WTC11 (cell line): ENCODE measurements around the gene PDXP. TPM values are rescaled to one million over a fixed set of nuclear protein-coding genes. Genes with fewer than 3 reads are reported as not detected.
A peak's percentile ranks its signal among the peaks of the same experiment; 100 is the strongest.

Source experiments
- ATAC-seq: fragments of 200-7000 bp; cut with Tn5 transposase; 2 replicates; pipeline ENCODE4 v1.10.0; 2021; ENCODE audit warnings: mild to moderate bottlenecking, moderate library complexity
- Bru-seq: library from RNA; stranded (reverse); fragments of 400-500 nt; gene quantifications from one replicate; lab custom pipeline; 2021; lab: Mats Ljungman, UMichigan
- CTCF ChIA-PET: fragments of 300-600 bp; sonication (Branson Sonifier 250); formaldehyde crosslinking; loops from one replicate; lab custom pipeline; 2021; ENCODE audit warnings: antibody characterized with exemption; lab: Charles Lee
- POLR2A ChIA-PET: fragments of 350-600 bp; sonication (Branson Sonifier 250); formaldehyde crosslinking; loops from one replicate; lab custom pipeline; 2021; ENCODE audit warnings: antibody characterized with exemption; lab: Charles Lee
- DNase-seq: peaks from one replicate; pipeline ENCODE4 v3.0.0; 2021; ENCODE audit warnings: low spot score
- H3K27ac Mint-ChIP-seq: 2 replicates; pipeline ENCODE4 v1.8.0; 2021; ENCODE audit warnings: mixed read lengths
- H3K27me3 Mint-ChIP-seq: 2 replicates; pipeline ENCODE4 v1.8.0; 2021; ENCODE audit warnings: low read depth, mild to moderate bottlenecking, moderate library complexity, mixed read lengths
- H3K36me3 Mint-ChIP-seq: 2 replicates; pipeline ENCODE4 v1.8.0; 2021; ENCODE audit warnings: mixed read lengths
- H3K4me1 Mint-ChIP-seq: 2 replicates; pipeline ENCODE4 v1.8.0; 2022; ENCODE audit warnings: mixed read lengths
- H3K4me3 Mint-ChIP-seq: 2 replicates; pipeline ENCODE4 v1.8.0; 2021; ENCODE audit warnings: mild to moderate bottlenecking, moderate library complexity, mixed read lengths
- H3K9me3 Mint-ChIP-seq: 2 replicates; pipeline ENCODE4 v1.8.0; 2021; ENCODE audit warnings: mixed read lengths
- AR ChIP-seq: fragments of 250-450 bp; sonication (Bioruptor Pico); IDR thresholded peaks from 2 replicates; pipeline ENCODE4 v1.9.0; 2021; ENCODE audit warnings: mild to moderate bottlenecking
- ATF3 ChIP-seq: sonication (generic); formaldehyde crosslinking; conservative IDR thresholded peaks from 2 replicates; pipeline ENCODE4 v1.8.1; 2022; ENCODE audit warnings: mild to moderate bottlenecking, missing genetic modification reagents
- ATF6 ChIP-seq: sonication (generic); formaldehyde crosslinking; IDR thresholded peaks from 2 replicates; pipeline ENCODE4 v1.8.1; 2023; ENCODE audit warnings: mild to moderate bottlenecking, missing genetic modification reagents
- CBFB ChIP-seq: sonication (generic); formaldehyde crosslinking; IDR thresholded peaks from 2 replicates; pipeline ENCODE4 v1.8.1; 2022; ENCODE audit warnings: mild to moderate bottlenecking, low read depth, missing genetic modification reagents
- CREM ChIP-seq: sonication (generic); formaldehyde crosslinking; IDR thresholded peaks from 2 replicates; pipeline ENCODE4 v1.8.1; 2022; ENCODE audit warnings: mild to moderate bottlenecking, missing genetic modification reagents, moderate library complexity
- E2F4 ChIP-seq: sonication (generic); formaldehyde crosslinking; IDR thresholded peaks from 2 replicates; pipeline ENCODE4 v1.8.1; 2022; ENCODE audit warnings: low read depth, mild to moderate bottlenecking, moderate library complexity, missing genetic modification reagents, borderline replicate concordance
- ESRRA ChIP-seq: sonication (generic); formaldehyde crosslinking; IDR thresholded peaks from 2 replicates; pipeline ENCODE4 v1.8.1; 2022; ENCODE audit warnings: mild to moderate bottlenecking, missing genetic modification reagents, borderline replicate concordance
- FOXK1 ChIP-seq: sonication (generic); formaldehyde crosslinking; IDR thresholded peaks from 2 replicates; pipeline ENCODE4 v1.8.0; 2022; ENCODE audit warnings: mild to moderate bottlenecking, moderate library complexity, missing genetic modification reagents
- FOXP4 ChIP-seq: sonication (generic); formaldehyde crosslinking; IDR thresholded peaks from 2 replicates; pipeline ENCODE4 v1.8.0; 2022; ENCODE audit warnings: mild to moderate bottlenecking, missing genetic modification reagents
- HMGXB4 ChIP-seq: sonication (generic); formaldehyde crosslinking; IDR thresholded peaks from 2 replicates; pipeline ENCODE4 v1.8.1; 2023; ENCODE audit warnings: mild to moderate bottlenecking, moderate library complexity, missing genetic modification reagents
- IRF1 ChIP-seq: sonication (generic); formaldehyde crosslinking; IDR thresholded peaks from 2 replicates; pipeline ENCODE4 v1.8.0; 2023; ENCODE audit warnings: missing genetic modification reagents
- KAT7 ChIP-seq: sonication (generic); formaldehyde crosslinking; IDR thresholded peaks from 2 replicates; pipeline ENCODE4 v1.8.1; 2023; ENCODE audit warnings: missing genetic modification reagents, mild to moderate bottlenecking, borderline replicate concordance
- RORB ChIP-seq: fragments of 250-450 bp; sonication (Bioruptor Pico); IDR thresholded peaks from 2 replicates; pipeline ENCODE4 v1.9.0; 2021; ENCODE audit warnings: mild to moderate bottlenecking
- SMAD3 ChIP-seq: sonication (generic); formaldehyde crosslinking; IDR thresholded peaks from 2 replicates; pipeline ENCODE4 v1.8.0; 2022; ENCODE audit warnings: missing genetic modification reagents, mild to moderate bottlenecking, borderline replicate concordance
- SP1 ChIP-seq: sonication (generic); formaldehyde crosslinking; conservative IDR thresholded peaks from 2 replicates; pipeline ENCODE4 v1.8.1; 2022; ENCODE audit warnings: missing genetic modification reagents
- ZBTB21 ChIP-seq: sonication (generic); formaldehyde crosslinking; IDR thresholded peaks from 2 replicates; pipeline ENCODE4 v1.8.1; 2023; ENCODE audit warnings: mild to moderate bottlenecking, missing genetic modification reagents, borderline replicate concordance
- ZNF219 ChIP-seq: sonication (generic); formaldehyde crosslinking; IDR thresholded peaks from 2 replicates; pipeline ENCODE4 v1.8.0; 2023; ENCODE audit warnings: missing genetic modification reagents, mild to moderate bottlenecking, borderline replicate concordance
- ZNF317 ChIP-seq: sonication (generic); formaldehyde crosslinking; IDR thresholded peaks from 2 replicates; pipeline ENCODE4 v1.8.1; 2023; ENCODE audit warnings: low read depth, mild to moderate bottlenecking, moderate library complexity, missing genetic modification reagents, borderline replicate concordance
- ZNF416 ChIP-seq: fragments of 250-450 bp; sonication (Bioruptor Pico); IDR thresholded peaks from 2 replicates; pipeline ENCODE4 v1.9.0; 2021; ENCODE audit warnings: mild to moderate bottlenecking, inconsistent platforms
- ZNF512 ChIP-seq: sonication (generic); formaldehyde crosslinking; IDR thresholded peaks from 2 replicates; pipeline ENCODE4 v1.8.1; 2022; ENCODE audit warnings: missing genetic modification reagents, borderline replicate concordance
- ZNF671 ChIP-seq: fragments of 250-450 bp; sonication (Bioruptor Pico); IDR thresholded peaks from 2 replicates; pipeline ENCODE4 v1.8.0; 2021; ENCODE audit warnings: mild to moderate bottlenecking
- long read RNA-seq, 3 experiments: library from RNA in 1 of 3; library from capped mRNA in 1 of 3; library from polyadenylated mRNA in 1 of 3; unstranded in 2 of 3; stranded (forward) in 1 of 3; transcript quantifications; one replicate each; pipeline ENCODE4 v2.0.0, GENCODE V29; 2021
- total RNA-seq: library from RNA; stranded (reverse); gene quantifications from 3 replicates; pipeline ENCODE4 v1.2.3, GENCODE V29; 2021

The PDXP gene
- total RNA-seq (36.1 to 42.5 TPM (median 42.3 TPM) in 3 replicates), Bru-seq, nascent RNA (percentile 57 among the genes with signal in this experiment)
- long read RNA-seq, experiment 1, transcript PDXP-201 (2 exons, 2,010 nt): major isoform, 254 of 264 reads
- long read RNA-seq, experiment 1, partial matches to known transcripts: 9 of 264 reads
- long read RNA-seq, experiment 1, other reads (novel, unspliced or antisense): 1 of 264 reads
- long read RNA-seq, experiment 2, transcript PDXP-201 (2 exons, 2,010 nt): major isoform, 91 of 93 reads
- long read RNA-seq, experiment 2, partial matches to known transcripts: 2 of 93 reads
- long read RNA-seq, experiment 2, other reads (novel, unspliced or antisense): 0 of 93 reads
- long read RNA-seq, experiment 3, partial matches to known transcripts: 0 of 1 reads
- long read RNA-seq, experiment 3, other reads (novel, unspliced or antisense): 0 of 1 reads

- peaks cover 29% of the 10 kb centered on the region for H3K4me1 Mint-ChIP-seq
- peak within 1 kb of the TSS; percentile 97 for H3K27ac Mint-ChIP-seq
- no peaks in the 10 kb centered on the region for H3K27me3 Mint-ChIP-seq
- ChIA-PET POLR2A (interaction anchor here (0.5 to 1.9 kb wide), 11 partner anchors 9 to 82 kb away, joined by 3 to 8 read pairs (median 5); partner anchors contain the start of genes GGA1 and NOL12), CTCF (interaction anchor here (0.6 to 12.1 kb wide), 23 partner anchors 9 to 159 kb away, joined by 3 to 161 read pairs (median 7); partner anchors contain the start of genes GCAT, GGA1, NOL12 and SH3BP1)
- H3K4me3 Mint-ChIP-seq: peak within 1 kb of the TSS; percentile 82
- peak; percentile 98 for DNase-seq
- H3K9me3 Mint-ChIP-seq: no peaks in the 10 kb centered on the region
- peak; percentile 96 for ATAC-seq
- H3K36me3 Mint-ChIP-seq: peaks cover 6% of the 10 kb centered on the region
- no peak for TF ChIP-seq ATF3 (CRISPR knock-in tag)
- no peak for TF ChIP-seq CBFB (CRISPR knock-in tag)
- TF ChIP-seq FOXK1: no peak; the same call in 1 of the 2 replicates
- TF ChIP-seq KAT7 (CRISPR knock-in tag): peak; percentile 79; the same call in 1 of the 2 replicates
- no peak for TF ChIP-seq ZBTB21 (CRISPR knock-in tag)
- no peak for TF ChIP-seq AR (CRISPR knock-in tag)
- TF ChIP-seq SP1 (CRISPR knock-in tag): peak; percentile 79
- TF ChIP-seq ZNF416 (CRISPR knock-in tag): no peak
- TF ChIP-seq CREM (CRISPR knock-in tag): peak; percentile 45; the same call in 1 of the 2 replicates
- no peak; the same call in 1 of the 2 replicates for TF ChIP-seq E2F4 (CRISPR knock-in tag)
- no peak for TF ChIP-seq ZNF219 (CRISPR knock-in tag)
- no peak for TF ChIP-seq ATF6
- peak; percentile 17; the same call in 1 of the 2 replicates for TF ChIP-seq ZNF317 (CRISPR knock-in tag)
- TF ChIP-seq ZNF512: no peak
- no peak for TF ChIP-seq ESRRA (CRISPR knock-in tag)
- peak; percentile 94 for TF ChIP-seq FOXP4 (CRISPR knock-in tag)
- no peak for TF ChIP-seq IRF1
- no peak for TF ChIP-seq SMAD3 (CRISPR knock-in tag)
- TF ChIP-seq HMGXB4 (CRISPR knock-in tag): no peak
- TF ChIP-seq ZNF671: no peak
- no peak for TF ChIP-seq RORB
Observed at GRCh38 chr22:37658133-37659065, at the start of gene PDXP. Gene PDXP (plus strand): TSS chr22:37658723. CDS start chr22:37658783, 60 bp downstream.
